ENCODE measurements around the gene TAF7. TPM values are rescaled to one million over a fixed set of nuclear protein-coding genes. Genes with fewer than 3 reads are reported as not detected.

TAF7 gene
- total RNA-seq, 1 experiment from 2014 or later = 90.3 TPM

DNA sequence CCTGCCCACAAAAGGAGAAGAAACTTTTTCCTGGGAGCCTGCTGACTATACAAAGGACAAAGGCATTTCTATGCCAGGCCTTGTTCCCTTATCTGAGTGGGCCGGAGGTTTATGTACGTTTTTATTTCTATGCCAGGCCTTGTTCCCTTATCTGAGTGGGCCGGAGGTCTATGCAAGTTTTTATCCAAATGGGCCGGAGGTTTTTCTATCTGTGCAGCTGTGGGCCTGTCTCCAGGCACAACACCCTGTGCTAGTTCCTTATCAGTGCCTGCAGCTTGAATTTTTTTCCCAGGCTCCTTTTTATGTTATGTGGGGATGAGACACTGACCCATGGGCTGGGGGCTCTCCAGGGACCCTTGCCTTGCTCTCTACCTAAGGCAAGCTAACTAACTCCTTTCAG, 22.2 kb downstream of the TAF7 start:
- Histone ChIP-seq H3T11ph (ENCODE audit: low read length) (no peak overlapping the region), H2BK120ac (ENCODE audit: low read depth, low read length, poor library complexity, severe bottlenecking) (no peak overlapping the region), H3K27me3 (ENCODE audit: insufficient read depth, low read length) (no peaks in the 10 kb centered on the region), H3K23ac (ENCODE audit: insufficient read length, low read depth, low read length) (no peak overlapping the region), H3K4ac (ENCODE audit: low read depth, low read length) (no peak overlapping the region), H3K56ac (ENCODE audit: insufficient read length, low read depth, low read length) (no peak overlapping the region), H3K4me2 (ENCODE audit: insufficient read depth, insufficient read length, low read length) (no peak overlapping the region), H2BK15ac (ENCODE audit: low read depth, low read length) (no peak overlapping the region), H3K79me2 (ENCODE audit: insufficient read depth, low read length) (no peaks in the 10 kb centered on the region), H2BK12ac (ENCODE audit: insufficient read length, low read depth, low read length) (no peak overlapping the region), H3K27ac (ENCODE audit: insufficient read length, low read depth, low read length) (no peak overlapping the region), H3K18ac (ENCODE audit: insufficient read length, low read depth, low read length) (no peak overlapping the region), H3K79me1 (ENCODE audit: insufficient read depth, low read depth, low read length, poor library complexity, severe bottlenecking) (no peaks in the 10 kb centered on the region), H4K8ac (replicated peaks; ENCODE audit: insufficient read length, low read depth, low read length) (no peak overlapping the region), H4K5ac (ENCODE audit: insufficient read length, low read depth, low read length) (no peak overlapping the region), H2AFZ (ENCODE audit: low read length) (no peak overlapping the region), H3K4me1 (ENCODE audit: insufficient read depth, low read length) (no peaks in the 10 kb centered on the region), H2AK5ac (ENCODE audit: insufficient read length, low read length) (no peak overlapping the region), H3K9me3 (ENCODE audit: control insufficient read depth, low read depth, low read length) (no peaks in the 10 kb centered on the region), H2BK5ac (ENCODE audit: insufficient read length, low read length) (no peak overlapping the region), H4K91ac (ENCODE audit: insufficient read length, low read depth, low read length) (no peak overlapping the region), H3K9ac (ENCODE audit: extremely low read depth, insufficient read length, low read length) (no peak overlapping the region), H3K14ac (ENCODE audit: insufficient read depth, low read length) (no peak overlapping the region), H2BK20ac (ENCODE audit: low read depth, low read length, poor library complexity, severe bottlenecking) (no peak overlapping the region), H4K20me1 (ENCODE audit: control insufficient read depth, insufficient read depth, insufficient read length) (no peaks in the 10 kb centered on the region), H3K23me2 (ENCODE audit: insufficient read length, low read depth, low read length, poor library complexity, severe bottlenecking) (no peaks in the 10 kb centered on the region)
- Mint-ChIP-seq H3K4me1 (no peaks in the 10 kb centered on the region), H3K4me3 (no peak overlapping the region), H3K27me3 (ENCODE audit: low read depth) (no peaks in the 10 kb centered on the region), H3K36me3 (ENCODE audit: insufficient read depth in 1 of 3, low read depth in 3 of 3) (peaks cover 0 to 4% (median 0%) of the 10 kb centered on the region in 3 experiments; a peak in 3 of 7 replicates), H3K27ac (no peak overlapping the region), H3K9me3 (peaks cover 12 to 37% of the 10 kb centered on the region in 2 experiments; a peak in 4 of 5 replicates)
- no peak for DNase-seq
- TF ChIP-seq, protein P1, sequence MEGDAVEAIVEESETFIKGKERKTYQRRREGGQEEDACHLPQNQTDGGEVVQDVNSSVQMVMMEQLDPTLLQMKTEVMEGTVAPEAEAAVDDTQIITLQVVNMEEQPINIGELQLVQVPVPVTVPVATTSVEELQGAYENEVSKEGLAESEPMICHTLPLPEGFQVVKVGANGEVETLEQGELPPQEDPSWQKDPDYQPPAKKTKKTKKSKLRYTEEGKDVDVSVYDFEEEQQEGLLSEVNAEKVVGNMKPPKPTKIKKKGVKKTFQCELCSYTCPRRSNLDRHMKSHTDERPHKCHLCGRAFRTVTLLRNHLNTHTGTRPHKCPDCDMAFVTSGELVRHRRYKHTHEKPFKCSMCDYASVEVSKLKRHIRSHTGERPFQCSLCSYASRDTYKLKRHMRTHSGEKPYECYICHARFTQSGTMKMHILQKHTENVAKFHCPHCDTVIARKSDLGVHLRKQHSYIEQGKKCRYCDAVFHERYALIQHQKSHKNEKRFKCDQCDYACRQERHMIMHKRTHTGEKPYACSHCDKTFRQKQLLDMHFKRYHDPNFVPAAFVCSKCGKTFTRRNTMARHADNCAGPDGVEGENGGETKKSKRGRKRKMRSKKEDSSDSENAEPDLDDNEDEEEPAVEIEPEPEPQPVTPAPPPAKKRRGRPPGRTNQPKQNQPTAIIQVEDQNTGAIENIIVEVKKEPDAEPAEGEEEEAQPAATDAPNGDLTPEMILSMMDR (conservative IDR thresholded peaks at IDR 0.05) = no peak
- no CpG with 5 or more reads among the region's 4 CpGs for WGBS (ENCODE audit: extremely low coverage, insufficient read length, low lambda C conversion rate)

Measured in H9 (cell line).